22Rv1 (cell line): ENCODE measurements around the gene PCGF1.

Source experiments
- ZFX ChIP-seq: fragments of 450-650 bp; IDR thresholded peaks from 2 replicates; pipeline ENCODE4 v1.6.1; 2017; ENCODE audit warnings: antibody characterized with exemption, borderline replicate concordance
- TF ChIP-seq, protein P1 (sequence below): fragments of 450-650 bp; IDR thresholded peaks from 2 replicates; pipeline ENCODE4 v1.5.1; 2017; ENCODE audit warnings: mild to moderate bottlenecking

DNA sequence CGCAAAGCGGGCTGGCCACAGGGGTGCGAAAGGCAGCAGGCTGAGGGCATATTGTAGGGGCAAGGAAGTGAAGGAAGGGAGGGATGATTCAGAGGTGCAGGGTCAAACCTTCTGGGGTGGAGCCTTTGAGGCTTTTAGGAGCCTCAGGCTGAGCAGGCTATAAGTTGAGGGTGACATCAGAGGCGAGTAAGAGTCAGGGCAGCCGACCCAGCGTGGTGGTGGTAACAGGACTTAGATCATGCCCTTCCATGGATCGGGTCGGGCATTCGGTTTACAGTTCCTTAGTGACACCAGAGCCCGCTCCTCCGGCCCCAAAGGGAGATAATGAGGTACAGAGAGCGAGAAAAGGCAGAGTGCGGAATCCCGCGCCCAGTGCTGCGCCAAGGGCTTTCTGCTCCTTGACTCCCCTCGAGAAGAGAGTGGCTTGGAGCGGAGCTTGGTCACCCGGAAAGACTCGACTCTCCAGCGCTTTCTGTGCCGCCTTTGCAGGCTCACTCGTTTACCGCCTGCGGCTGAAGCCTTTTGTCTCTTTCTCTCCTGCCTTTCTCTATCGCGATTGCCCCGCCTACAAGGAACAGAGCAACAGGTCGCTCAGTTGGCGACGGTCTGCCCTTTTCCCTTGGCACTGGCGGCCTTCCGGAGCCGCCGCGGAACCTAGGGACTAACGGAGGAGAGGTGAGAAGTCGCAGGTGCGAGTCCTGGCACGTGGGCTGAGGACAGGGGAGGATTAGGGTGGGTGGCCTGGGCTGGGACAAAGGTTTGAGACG is 8.8 kb downstream of the PCGF1 start:
- TF ChIP-seq, protein P1, sequence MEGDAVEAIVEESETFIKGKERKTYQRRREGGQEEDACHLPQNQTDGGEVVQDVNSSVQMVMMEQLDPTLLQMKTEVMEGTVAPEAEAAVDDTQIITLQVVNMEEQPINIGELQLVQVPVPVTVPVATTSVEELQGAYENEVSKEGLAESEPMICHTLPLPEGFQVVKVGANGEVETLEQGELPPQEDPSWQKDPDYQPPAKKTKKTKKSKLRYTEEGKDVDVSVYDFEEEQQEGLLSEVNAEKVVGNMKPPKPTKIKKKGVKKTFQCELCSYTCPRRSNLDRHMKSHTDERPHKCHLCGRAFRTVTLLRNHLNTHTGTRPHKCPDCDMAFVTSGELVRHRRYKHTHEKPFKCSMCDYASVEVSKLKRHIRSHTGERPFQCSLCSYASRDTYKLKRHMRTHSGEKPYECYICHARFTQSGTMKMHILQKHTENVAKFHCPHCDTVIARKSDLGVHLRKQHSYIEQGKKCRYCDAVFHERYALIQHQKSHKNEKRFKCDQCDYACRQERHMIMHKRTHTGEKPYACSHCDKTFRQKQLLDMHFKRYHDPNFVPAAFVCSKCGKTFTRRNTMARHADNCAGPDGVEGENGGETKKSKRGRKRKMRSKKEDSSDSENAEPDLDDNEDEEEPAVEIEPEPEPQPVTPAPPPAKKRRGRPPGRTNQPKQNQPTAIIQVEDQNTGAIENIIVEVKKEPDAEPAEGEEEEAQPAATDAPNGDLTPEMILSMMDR, result no peak
- no peak for TF ChIP-seq ZFX
